Kidney tubule cell (primary cell): ENCODE measurements around the gene PLXNA2.
A peak's percentile ranks its signal among the peaks of the same experiment; 100 is the strongest.

ENCODE experiments used
- DNase-seq: peaks from one replicate; pipeline ENCODE4 v3.0.0-alpha.2; 2018; ENCODE audit warnings: low spot score

The PLXNA2 gene

GRCh38 chr1:208268541-208269337 lies 24.6 kb upstream of the PLXNA2 start:
- no peak for DNase-seq

DNA sequence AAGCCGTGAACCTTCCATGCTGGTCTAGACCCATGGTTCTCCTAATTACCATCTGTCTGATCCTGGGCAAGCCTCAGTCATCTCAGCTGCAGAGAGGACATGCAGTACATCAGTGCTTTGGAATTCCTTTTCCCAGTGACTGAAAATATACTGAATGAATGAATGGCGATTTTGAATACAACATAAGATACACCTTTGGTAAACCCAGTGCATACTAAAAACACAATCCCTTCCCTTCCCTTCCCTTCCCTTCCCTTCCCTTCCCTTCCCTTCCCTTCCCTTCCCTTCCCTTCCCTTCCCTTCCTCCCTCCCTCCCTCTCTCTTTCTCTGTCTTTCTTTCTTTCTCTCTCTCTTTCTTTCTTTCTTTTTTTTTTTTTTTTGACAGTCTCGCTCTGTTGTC lies 21.3 kb upstream of the PLXNA2 start:
- no peak for DNase-seq

DNA sequence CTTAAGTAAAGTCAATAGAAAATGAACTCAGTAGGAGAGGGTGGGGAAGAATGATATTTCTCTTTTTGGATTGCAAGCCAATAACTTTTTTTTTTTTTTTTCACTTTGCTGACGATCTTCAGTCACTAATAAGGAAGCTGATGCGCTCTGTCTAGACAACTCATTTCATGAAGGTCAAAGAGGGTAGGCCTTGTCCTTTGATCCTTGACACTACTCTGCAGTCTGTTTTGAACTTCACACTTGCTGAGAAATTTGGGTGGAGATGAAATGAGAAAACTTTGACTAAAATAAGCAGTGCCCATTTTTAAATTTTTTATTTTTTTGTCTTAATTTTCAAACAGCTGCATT lies 20.9 kb upstream of the PLXNA2 start:
- DNase-seq, result no peak

GRCh38 chr1:208264469-208265121 lies 20.4 kb upstream of the PLXNA2 start:
- no peak for DNase-seq

- no peak for DNase-seq
These were observed 17.7 kb upstream of the PLXNA2 start for GRCh38 chr1:208261874-208262273.

GRCh38 chr1:208258277-208258676 lies 14.1 kb upstream of the PLXNA2 start:
- peak; percentile 44 for DNase-seq

DNA sequence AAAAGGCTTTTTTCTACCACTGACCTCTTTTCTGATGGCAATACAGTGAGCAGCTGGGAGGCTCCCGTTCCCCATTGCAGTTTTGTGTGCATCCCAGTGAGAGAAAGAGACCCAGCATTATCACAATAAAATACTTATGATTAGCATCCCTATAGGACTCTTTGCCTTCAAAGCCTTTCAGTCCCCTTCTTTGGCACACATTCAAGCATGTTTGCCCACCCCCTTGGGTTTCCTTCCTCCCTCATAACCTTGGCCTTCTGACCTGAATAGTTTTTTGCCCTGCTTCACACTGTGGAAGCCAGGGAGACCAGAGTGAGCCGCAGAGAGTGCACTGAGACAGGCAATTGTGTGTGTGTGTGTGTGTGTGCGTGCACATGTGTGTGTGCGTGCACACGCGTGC lies 13.2 kb upstream of the PLXNA2 start:
- DNase-seq, result no peak

DNA sequence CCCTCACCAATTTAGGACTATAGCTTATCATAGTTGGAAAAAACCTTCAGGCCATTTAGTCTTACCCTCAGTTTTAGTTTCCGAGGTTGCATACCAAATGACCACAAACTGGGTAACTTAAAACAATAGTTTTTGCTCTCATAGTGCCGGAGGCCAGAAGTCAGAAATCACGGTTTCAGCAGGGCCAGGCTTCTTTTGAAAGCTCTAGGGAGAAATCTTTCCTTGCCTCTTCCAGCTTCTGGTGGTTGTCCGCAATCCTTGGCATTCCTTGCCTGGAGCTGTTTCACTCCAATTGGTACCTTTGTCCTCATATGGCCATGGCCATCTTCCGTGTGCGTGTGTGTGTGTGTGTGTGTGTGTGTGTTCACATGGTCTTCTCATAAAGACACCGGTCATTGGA lies 12.4 kb upstream of the PLXNA2 start:
- no peak for DNase-seq

DNA sequence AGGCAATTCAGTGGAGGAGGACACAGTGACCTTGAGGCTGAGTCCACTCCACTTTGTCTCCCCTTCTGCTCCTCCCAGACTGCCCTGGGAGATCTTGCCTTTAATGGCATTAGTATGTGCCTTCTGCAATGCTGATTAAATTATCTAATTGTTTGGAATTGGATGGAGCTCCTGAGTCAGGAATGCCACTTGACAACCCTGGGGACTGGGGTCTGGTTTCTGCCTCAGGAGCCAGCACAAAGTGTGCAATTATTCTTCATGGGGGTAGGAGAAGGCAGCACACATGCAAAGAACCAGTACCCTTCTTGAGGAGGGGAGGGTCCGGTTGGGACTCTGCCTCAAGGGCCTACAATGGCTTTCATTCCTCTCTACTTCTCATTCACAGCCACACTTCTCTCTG lies 11.9 kb upstream of the PLXNA2 start:
- DNase-seq, result no peak

DNA sequence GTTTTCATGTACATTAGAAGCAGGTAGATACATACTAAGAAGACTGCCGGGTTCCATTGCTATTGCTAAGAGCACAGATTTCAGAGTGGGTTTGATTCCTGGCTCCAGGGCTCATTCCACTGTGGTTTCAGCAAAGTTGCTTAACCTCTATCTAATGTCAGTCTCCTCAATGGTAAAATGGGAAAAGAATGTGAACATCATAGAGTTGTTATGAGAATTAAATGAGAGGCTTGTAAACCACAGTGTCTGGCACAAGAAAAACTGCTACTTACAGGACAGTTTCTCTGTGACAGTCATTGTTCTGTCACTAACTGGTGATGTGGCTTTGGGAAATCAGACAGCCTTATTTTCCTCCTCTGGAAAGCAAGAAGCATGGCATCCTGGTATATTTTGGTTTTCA lies 10.7 kb upstream of the PLXNA2 start:
- peak; percentile 54 for DNase-seq

GRCh38 chr1:208254376-208254775 lies 10.2 kb upstream of the PLXNA2 start:
- peak; percentile 33 for DNase-seq

DNA sequence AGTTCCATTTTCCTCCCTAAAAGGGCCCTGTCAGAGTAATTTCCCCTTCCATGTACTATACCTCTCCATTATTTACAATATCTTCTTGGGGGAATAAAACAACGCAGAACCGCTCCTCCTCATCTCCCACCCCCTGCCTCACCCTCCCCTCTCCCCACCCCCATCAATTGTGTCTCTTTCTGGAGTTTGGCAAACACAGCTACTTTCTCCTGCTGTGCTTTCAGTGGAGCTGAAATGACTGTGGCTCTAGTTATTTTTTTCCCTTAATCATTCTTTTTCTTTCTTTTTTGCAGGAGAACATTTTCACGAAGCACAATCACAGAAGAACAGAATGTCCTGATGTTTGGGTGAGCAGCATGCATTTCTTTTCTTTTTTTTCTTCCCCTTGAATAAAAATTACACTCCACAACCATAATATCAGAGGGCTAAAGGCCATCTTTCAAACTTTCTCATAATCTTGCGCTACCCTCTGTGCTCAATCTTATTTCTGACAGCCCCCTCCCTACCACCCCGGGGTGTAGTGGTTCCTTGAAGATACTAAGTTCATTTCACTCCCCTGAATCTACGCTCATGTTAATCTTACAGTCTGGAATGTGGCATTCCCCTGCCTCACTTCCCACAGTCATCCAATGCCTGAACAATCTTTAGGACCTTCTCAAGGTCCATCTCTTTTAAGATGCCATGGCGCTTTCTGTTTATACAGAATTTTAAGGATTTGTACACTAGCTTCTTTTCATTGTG lies 8.8 kb upstream of the PLXNA2 start:
- no peak for DNase-seq

DNA sequence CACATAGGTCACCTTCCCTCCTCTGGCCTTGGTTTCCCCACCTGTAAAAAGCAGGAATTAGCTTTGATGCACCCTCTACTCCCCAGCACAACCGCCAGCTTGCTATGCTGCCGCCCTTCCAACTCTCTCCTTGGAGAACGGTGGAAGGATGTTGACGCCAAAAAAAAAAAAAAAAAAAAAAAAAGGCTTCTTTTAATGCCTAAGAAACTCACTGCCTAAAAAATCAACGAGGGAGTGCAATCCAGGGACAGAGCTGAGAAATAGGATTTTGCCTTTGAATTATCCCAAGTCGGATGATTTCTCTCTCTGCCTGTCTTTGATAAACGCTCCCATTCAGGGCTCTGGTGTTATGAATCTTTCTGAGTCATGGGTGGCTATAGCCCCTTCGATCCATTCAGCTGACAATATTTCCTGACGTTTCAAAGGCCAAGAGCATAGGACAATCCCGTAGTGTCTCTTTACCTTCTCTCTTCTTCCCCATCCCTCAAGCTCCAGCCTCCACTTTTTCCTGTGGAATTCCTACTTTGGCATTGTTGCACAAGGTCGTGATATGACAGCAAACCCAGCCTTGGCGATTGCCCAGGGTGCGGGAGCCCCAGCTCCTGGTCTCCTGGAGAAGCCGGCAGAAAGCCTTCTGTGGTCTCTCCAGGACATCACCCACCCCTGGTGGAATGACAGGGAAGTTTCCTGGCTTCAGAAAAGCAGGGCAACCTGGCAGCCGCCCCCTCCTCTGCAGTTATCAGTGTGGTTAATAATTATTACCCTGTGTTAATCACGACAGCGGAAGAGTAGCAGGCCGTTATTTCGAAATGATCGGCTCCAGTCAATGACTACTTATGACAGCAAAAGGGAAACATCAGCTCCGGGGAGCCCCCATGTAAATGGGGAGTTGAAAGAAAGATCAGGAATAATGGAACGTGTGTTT lies 8.0 kb upstream of the PLXNA2 start:
- DNase-seq, result peak; percentile 65

- no peak for DNase-seq
These were observed 6.8 kb upstream of the PLXNA2 start for GRCh38 chr1:208251015-208251414.

GRCh38 chr1:208250613-208251012 lies 6.4 kb upstream of the PLXNA2 start:
- no peak for DNase-seq

- DNase-seq, result no peak
These were observed 5.0 kb upstream of the PLXNA2 start for GRCh38 chr1:208248991-208249696.

- no peak for DNase-seq
These were observed 4.2 kb upstream of the PLXNA2 start for GRCh38 chr1:208248307-208248801.

DNA sequence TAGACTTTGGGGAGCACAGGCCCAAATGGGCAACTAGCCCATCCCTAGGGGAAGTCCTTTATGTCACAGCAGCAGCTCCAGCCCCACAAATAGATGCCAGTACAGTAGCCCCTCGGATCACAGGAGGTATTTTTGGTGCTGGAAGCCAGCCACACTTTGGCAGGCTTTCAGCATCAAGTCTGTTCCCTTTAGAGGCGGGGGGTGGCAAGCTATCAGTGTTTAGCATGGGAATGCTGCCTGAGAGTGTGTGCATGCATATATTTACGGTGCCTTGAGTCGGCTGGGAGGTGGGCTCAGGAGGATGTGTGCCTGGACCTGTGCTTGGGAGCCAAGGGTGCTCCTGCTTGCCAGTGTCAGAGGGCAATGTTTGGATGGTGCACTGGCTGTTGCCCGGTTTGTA lies 3.5 kb upstream of the PLXNA2 start:
- DNase-seq, result no peak

- DNase-seq, result peak; percentile 90
These were observed 1.1 kb upstream of the PLXNA2 start for GRCh38 chr1:208245185-208245705.

DNA sequence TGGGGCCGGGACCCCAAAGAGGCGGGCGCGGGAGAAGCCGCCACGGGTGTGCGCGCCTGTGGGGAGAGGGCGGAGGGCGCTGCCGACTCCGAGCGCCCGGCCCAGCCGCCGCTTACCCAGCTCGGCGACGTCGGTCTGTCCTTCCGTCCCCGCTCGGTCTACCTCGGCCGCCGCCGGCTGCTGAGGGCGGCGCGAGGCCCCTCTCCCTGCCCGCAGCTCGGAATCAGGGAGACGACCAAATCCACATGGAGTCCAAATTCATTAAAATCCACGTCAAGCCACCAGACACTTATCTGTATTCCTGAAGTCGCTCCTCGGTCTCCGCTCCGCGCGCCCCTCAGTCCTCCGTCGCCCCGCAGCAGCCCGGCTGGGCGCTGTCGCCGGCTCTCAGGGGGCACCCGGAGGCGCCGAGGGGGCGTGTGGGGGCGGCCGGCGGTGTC lies 637 bp downstream of the PLXNA2 start:
- peak; percentile 44 for DNase-seq
